Measurements from ENCODE around the gene ALX1.

GRCh38 chr12:85274315-85274651 lies 5.7 kb upstream of the ALX1 start:
- no peak for TF ChIP-seq TAF1 (conservative IDR thresholded peaks at IDR 0.05)
- TF ChIP-seq HNF4G (IDR thresholded peaks at IDR 0.05) = no peak
- TF ChIP-seq RAD21 (IDR thresholded peaks at IDR 0.05) = no peak
